Activated naive CD8-positive, alpha-beta T cell treated with anti-CD3 and anti-CD28 coated beads, Interleukin-2, amount 10 ng/mL, durations not matched to agents 7 days and 5 days (primary cell): ENCODE measurements around the gene MISFA. TPM values are rescaled to one million over a fixed set of nuclear protein-coding genes. Genes with fewer than 3 reads are reported as not detected.
"Not testable (repeated sequence)": the region's sequence is repeated elsewhere in the genome, so short reads cannot be mapped to it uniquely, and the experiment has no call there.

Source experiments
- ATAC-seq: fragments of 150-1000 bp; cut with Tn5 transposase; one replicate; pipeline ENCODE4 v1.10.0; 2021; ENCODE audit warnings: low read depth, moderate library complexity
- POLR2A ChIA-PET: fragments of 350-600 bp; sonication (Branson Sonifier 250); formaldehyde crosslinking; loops from one replicate; lab custom pipeline; 2021; ENCODE audit warnings: antibody characterized with exemption; lab: Charles Lee
- DNase-seq: peaks from one replicate; pipeline ENCODE4 v3.0.0; 2021
- H3K27ac Mint-ChIP-seq: one replicate; pipeline ENCODE4 v1.8.0; 2022; ENCODE audit warnings: mild to moderate bottlenecking, mixed read lengths
- H3K27me3 Mint-ChIP-seq: one replicate; pipeline ENCODE4 v1.8.0; 2022; ENCODE audit warnings: mild to moderate bottlenecking, moderate library complexity, mixed read lengths
- H3K36me3 Mint-ChIP-seq: one replicate; pipeline ENCODE4 v1.8.0; 2021; ENCODE audit warnings: mild to moderate bottlenecking, mixed read lengths
- H3K4me1 Mint-ChIP-seq: one replicate; pipeline ENCODE4 v1.8.0; 2021; ENCODE audit warnings: mixed read lengths
- H3K4me3 Mint-ChIP-seq: one replicate; pipeline ENCODE4 v1.8.0; 2022; ENCODE audit warnings: mild to moderate bottlenecking, moderate library complexity, mixed read lengths
- H3K9me3 Mint-ChIP-seq: one replicate; pipeline ENCODE4 v1.8.0; 2021; ENCODE audit warnings: mixed read lengths
- total RNA-seq, 2 experiments: library from RNA; stranded (reverse); gene quantifications; one replicate each; pipeline ENCODE4 v1.2.3, GENCODE V29; 2021

The MISFA gene
- total RNA-seq, 2 experiments from 2014 or later = 1.4 to 2.2 TPM

- DNase-seq = no peak
- Mint-ChIP-seq H3K36me3 (peaks cover 3% of the 10 kb centered on the region), H3K27me3 (no peaks in the 10 kb centered on the region), H3K9me3 (no peaks in the 10 kb centered on the region), H3K4me1 (peaks cover 14% of the 10 kb centered on the region), H3K4me3 (peak overlapping the region; percentile 91), H3K27ac (peak overlapping the region; percentile 98)
- POLR2A ChIA-PET = interaction anchor here (0.8 to 3.9 kb wide), 15 partner anchors 10 to 312 kb away, joined by 3 to 50 read pairs (median 7); partner anchors contain the start of genes GTF2H1, HPS5, TSG101 and UEVLD
- no peak for ATAC-seq
Observed at GRCh38 chr11:18633256-18634139, 33.9 kb downstream of the MISFA start.

- no peaks in the 10 kb centered on the region for H3K27me3 Mint-ChIP-seq
- no peaks in the 10 kb centered on the region for H3K9me3 Mint-ChIP-seq
- peak within 1 kb of the TSS; percentile 91 for H3K4me3 Mint-ChIP-seq
- peaks cover 14% of the 10 kb centered on the region for H3K4me1 Mint-ChIP-seq
- ATAC-seq (peak; percentile 94), DNase-seq (peak; percentile 96)
- peaks cover 3% of the 10 kb centered on the region for H3K36me3 Mint-ChIP-seq
- POLR2A ChIA-PET = interaction anchor here (0.7 to 3.9 kb wide), 19 partner anchors 11 to 528 kb away, joined by 3 to 50 read pairs (median 6); partner anchors contain the start of genes GTF2H1, HPS5, LDHA and SAAL1
- peak within 1 kb of the TSS; percentile 98 for H3K27ac Mint-ChIP-seq
Observed at GRCh38 chr11:18634140-18635032, 34.8 kb downstream of the MISFA start, which contains the start of gene SPTY2D1. Gene SPTY2D1, minus strand, starts transcription at chr11:18634342. Its CDS starts 85 bp downstream, at chr11:18634257.

- Mint-ChIP-seq H3K4me3 (no peak overlapping the region), H3K36me3 (no peaks in the 10 kb centered on the region), H3K4me1 (no peaks in the 10 kb centered on the region), H3K27me3 (peaks cover 8% of the 10 kb centered on the region), H3K27ac (no peak overlapping the region), H3K9me3 (no peaks in the 10 kb centered on the region)
- ATAC-seq (no peak), DNase-seq (no peak)
- POLR2A ChIA-PET = no interaction called here
Observed at GRCh38 chr11:18641677-18642076, 42.1 kb downstream of the MISFA start.

GRCh38 chr11:18643034-18643433, 43.4 kb downstream of the MISFA start:
- DNase-seq, H3K4me1 Mint-ChIP-seq, H3K27ac Mint-ChIP-seq, H3K36me3 Mint-ChIP-seq, ATAC-seq, H3K9me3 Mint-ChIP-seq, H3K27me3 Mint-ChIP-seq, POLR2A ChIA-PET, H3K4me3 Mint-ChIP-seq: not testable (repeated sequence)

GRCh38 chr11:18650353-18650752, 50.8 kb downstream of the MISFA start:
- Mint-ChIP-seq H3K4me1 (peaks cover 8% of the 10 kb centered on the region), H3K36me3 (no peaks in the 10 kb centered on the region), H3K27ac (no peak overlapping the region), H3K9me3 (no peaks in the 10 kb centered on the region), H3K4me3 (no peak overlapping the region), H3K27me3 (no peaks in the 10 kb centered on the region)
- DNase-seq (no peak), ATAC-seq (no peak)
- POLR2A ChIA-PET = interaction anchor here (1.7 kb wide), 1 partner anchor 110 kb away, joined by 5 read pairs; no protein-coding TSS in a partner anchor

GRCh38 chr11:18650859-18651557, 51.4 kb downstream of the MISFA start:
- POLR2A ChIA-PET = interaction anchor here (1.7 kb wide), 1 partner anchor 110 kb away, joined by 5 read pairs; no protein-coding TSS in a partner anchor
- Mint-ChIP-seq H3K9me3 (no peaks in the 10 kb centered on the region), H3K27ac (peak overlapping the region; percentile 28), H3K4me3 (no peak overlapping the region), H3K4me1 (peaks cover 8% of the 10 kb centered on the region), H3K36me3 (no peaks in the 10 kb centered on the region), H3K27me3 (no peaks in the 10 kb centered on the region)
- DNase-seq (no peak), ATAC-seq (no peak)

Other genes with a start within 250 kb of the MISFA start
- 100 to 1,000 TPM; 824 to 837 TPM for gene LDHA, start 205.2 kb upstream of the MISFA start, total RNA-seq
- gene LDHC, start 187.5 kb upstream of the MISFA start, total RNA-seq = not detected
- not detected for gene LDHAL6A, start 143.9 kb upstream of the MISFA start, total RNA-seq
- gene TSG101, start 72.8 kb upstream of the MISFA start, total RNA-seq = 10 to 100 TPM; 35.2 to 35.5 TPM
- gene UEVLD, start 11.1 kb upstream of the MISFA start, total RNA-seq = 10 to 100 TPM; 16.4 to 16.5 TPM
- 10 to 100 TPM; 27.8 to 27.9 TPM for gene SPTY2D1, start 34.6 kb downstream of the MISFA start, total RNA-seq
- gene TMEM86A, start 99.0 kb downstream of the MISFA start, total RNA-seq = 1 to 10 TPM; 1.4 to 1.7 TPM
- 1 to 10 TPM; 2.5 TPM for gene IGSF22, start 126.4 kb downstream of the MISFA start, total RNA-seq
- not detected for gene PTPN5, start 192.0 kb downstream of the MISFA start, total RNA-seq